SK-N-SH (cell line): ENCODE data around the gene ARHGEF17. TPM values are rescaled to one million over a fixed set of nuclear protein-coding genes. Genes with fewer than 3 reads are reported as not detected.

Experiments
- CTCF ChIA-PET: fragments of 300-600, 350-600 bp; formaldehyde crosslinking; extraction: SDS; loops from one replicate; lab custom pipeline; 2021; lab: Yijun Ruan, JAX
- POLR2A ChIA-PET: fragments of 350-600 bp; sonication (Branson Sonifier 250); formaldehyde crosslinking; extraction: SDS; loops from one replicate; lab custom pipeline; 2020; ENCODE audit warnings: antibody characterized with exemption, inconsistent platforms; lab: Yijun Ruan, JAX
- DNase-seq: peaks from one replicate; pipeline ENCODE4 v3.0.0; 2012
- H2AFZ ChIP-seq: fragments of 200-600 bp; sonication (generic); 2 replicates; pipeline ENCODE4 v1.8.1; 2016; ENCODE audit warnings: antibody characterized with exemption, mild to moderate bottlenecking, low read depth
- H3F3A ChIP-seq: fragments of 200-600 bp; sonication (generic); replicated peaks from 2 replicates; pipeline ENCODE3; 2016; ENCODE audit warnings: antibody characterized with exemption, mild to moderate bottlenecking; ENCODE audit not compliant: insufficient read depth
- H3K27ac ChIP-seq, 2 experiments: fragments of 200-500 bp in 1 of 2; fragments of 200-600 bp in 1 of 2; sonication (Bioruptor generic) in 1 of 2; sonication (generic), shearing (Covaris generic) in 1 of 2; 2 replicates each; pipeline versions ENCODE4 v1.5.1 to v1.6.1; 2014 to 2016; ENCODE audit warnings: low read depth in 2 of 2, inconsistent platforms in 1 of 2, low read length in 1 of 2, mild to moderate bottlenecking in 1 of 2, mixed read lengths in 1 of 2
- H3K27me3 ChIP-seq: fragments of 200-600 bp; sonication (generic), shearing (Covaris generic); 2 replicates; pipeline ENCODE4 v1.6.1; 2016; ENCODE audit warnings: mixed run types; ENCODE audit not compliant: insufficient read depth
- H3K36me3 ChIP-seq, 2 experiments: fragments of 200-500 bp in 1 of 2; fragments of 200-600 bp in 1 of 2; sonication (Bioruptor generic) in 1 of 2; sonication (generic) in 1 of 2; replicated peaks in 1 of 2; 2 replicates each; pipeline versions ENCODE3 to v1.5.1; 2014 to 2016; ENCODE audit warnings: low read length in 1 of 2, mild to moderate bottlenecking in 1 of 2; ENCODE audit not compliant: insufficient read depth in 2 of 2, control insufficient read depth in 1 of 2
- H3K4me1 ChIP-seq, 2 experiments: fragments of 200-500 bp in 1 of 2; fragments of 200-600 bp in 1 of 2; sonication (Bioruptor generic) in 1 of 2; sonication (generic), shearing (Covaris generic) in 1 of 2; 2 replicates each; pipeline versions ENCODE4 v1.5.1 to v1.6.1; 2014 to 2016; ENCODE audit warnings: low read depth in 1 of 2, low read length in 1 of 2, mixed run types in 1 of 2; ENCODE audit not compliant: insufficient read depth in 2 of 2, control insufficient read depth in 1 of 2
- H3K4me2 ChIP-seq: fragments of 200-600 bp; sonication (generic), shearing (Covaris generic); 2 replicates; pipeline ENCODE4 v1.6.1; 2017; ENCODE audit warnings: mixed run types
- H3K4me3 ChIP-seq, 2 experiments: fragments of 200-500 bp in 1 of 2; fragments of 200-600 bp in 1 of 2; sonication (Bioruptor generic) in 1 of 2; sonication (generic), shearing (Covaris generic) in 1 of 2; 2 replicates each; pipeline versions ENCODE4 v1.5.1 to v1.8.1; 2014 to 2016; ENCODE audit warnings: low read depth in 2 of 2, inconsistent platforms in 1 of 2, low read length in 1 of 2, mild to moderate bottlenecking in 1 of 2, mixed read lengths in 1 of 2, moderate library complexity in 1 of 2
- H3K79me2 ChIP-seq: fragments of 200-600 bp; sonication (generic); 2 replicates; pipeline ENCODE4 v1.8.1; 2017; ENCODE audit warnings: mild to moderate bottlenecking; ENCODE audit not compliant: insufficient read depth
- H3K9ac ChIP-seq: fragments of 200-600 bp; sonication (generic); 2 replicates; pipeline ENCODE4 v1.6.1; 2017; ENCODE audit warnings: mixed run types
- H3K9me2 ChIP-seq: fragments of 200-600 bp; sonication (generic); 2 replicates; pipeline ENCODE4 v1.6.1; 2017; ENCODE audit warnings: mixed run types
- H3K9me3 ChIP-seq: fragments of 200-600 bp; sonication (generic); 2 replicates; pipeline ENCODE4 v1.6.1; 2017; ENCODE audit warnings: mixed run types, mild to moderate bottlenecking, moderate library complexity
- H4K20me1 ChIP-seq: fragments of 200-600 bp; sonication (generic); 2 replicates; pipeline ENCODE4 v1.6.1; 2017; ENCODE audit warnings: mild to moderate bottlenecking, mixed run types; ENCODE audit not compliant: insufficient read depth
- CHD2 ChIP-seq: fragments of 150-350 bp; IDR thresholded peaks from 2 replicates; pipeline ENCODE4 v1.6.1; 2018; ENCODE audit warnings: low read length; ENCODE audit not compliant: partially characterized antibody
- FOSL2 ChIP-seq: IDR thresholded peaks from 2 replicates; pipeline ENCODE4 v1.4.0; 2012; ENCODE audit warnings: low read depth, mild to moderate bottlenecking, moderate library complexity, borderline replicate concordance
- FOXJ3 ChIP-seq: sonication (generic); formaldehyde crosslinking; IDR thresholded peaks from 2 replicates; pipeline ENCODE4 v1.5.1; 2020; ENCODE audit warnings: mild to moderate bottlenecking, missing genetic modification reagents
- GABPA ChIP-seq: IDR thresholded peaks from 2 replicates; pipeline ENCODE4 v1.4.0; 2012; ENCODE audit warnings: low read depth, mild to moderate bottlenecking
- MEF2A ChIP-seq: IDR thresholded peaks from 2 replicates; pipeline ENCODE4 v1.4.0; 2012; ENCODE audit warnings: low read depth, borderline replicate concordance
- NRF1 ChIP-seq: IDR thresholded peaks from 2 replicates; pipeline ENCODE4 v1.6.1; 2012; ENCODE audit warnings: low read depth, mild to moderate bottlenecking, low read length
- POLR2AphosphoS5 ChIP-seq: IDR thresholded peaks from 2 replicates; pipeline ENCODE4 v1.6.1; 2012; ENCODE audit warnings: low read depth, low read length
- RAD21 ChIP-seq: IDR thresholded peaks from 2 replicates; pipeline ENCODE4 v1.6.1; 2012; ENCODE audit warnings: mild to moderate bottlenecking, low read length
- RCOR1 ChIP-seq: fragments of 150-350 bp; IDR thresholded peaks from 2 replicates; pipeline ENCODE4 v1.6.1; 2017; ENCODE audit warnings: antibody characterized with exemption, low read length
- REST ChIP-seq: IDR thresholded peaks from 2 replicates; pipeline ENCODE4 v1.6.1; 2012; ENCODE audit warnings: mild to moderate bottlenecking, low read depth, low read length, moderate library complexity
- SIN3A ChIP-seq: IDR thresholded peaks from 2 replicates; pipeline ENCODE4 v1.6.1; 2012; ENCODE audit warnings: low read depth, mild to moderate bottlenecking, low read length, moderate library complexity, borderline replicate concordance
- SMC3 ChIP-seq: IDR thresholded peaks from 2 replicates; pipeline ENCODE4 v1.6.1; 2012; ENCODE audit warnings: low read depth, low read length, improper control_type of control experiment
- TCF12 ChIP-seq: IDR thresholded peaks from 2 replicates; pipeline ENCODE4 v1.4.0; 2012
- USF1 ChIP-seq: IDR thresholded peaks from 2 replicates; pipeline ENCODE4 v1.4.0; 2012; ENCODE audit warnings: low read depth, borderline replicate concordance
- ZBTB33 ChIP-seq: IDR thresholded peaks from 2 replicates; pipeline ENCODE4 v1.4.0; 2012; ENCODE audit warnings: low read depth, borderline replicate concordance
- WGBS: methylation state at CpG from one replicate; pipeline ENCODE4 v1.1.6; 2017; ENCODE audit warnings: low lambda C conversion rate; 5-methylcytosine and 5-hydroxymethylcytosine counted together
- polyA plus RNA-seq, 3 experiments: library from polyadenylated mRNA; depleted of rRNA; stranded (reverse); fragments of >200 nt; gene quantifications; 2 replicates each; pipeline ENCODE4 v1.2.3, GENCODE V29; 2012

The ARHGEF17 gene
- polyA plus RNA-seq, 1 of the 3 experiments (the other 2 are of a cell fraction): 45.9 TPM

GRCh38 chr11:73297702-73298101 is 10.4 kb upstream of the ARHGEF17 start:
- H3K4me2 ChIP-seq: no peak overlapping the region
- H3K27me3 ChIP-seq: no peaks in the 10 kb centered on the region
- peaks cover 0 to 4% of the 10 kb centered on the region in 2 experiments; a peak in 1 of 4 replicates for H3K4me1 ChIP-seq
- H3K27ac ChIP-seq: no peak overlapping the region
- H3K9me3 ChIP-seq: no peaks in the 10 kb centered on the region
- no peaks in the 10 kb centered on the region for H3F3A ChIP-seq
- POLR2A ChIA-PET: interaction anchor here (1.2 kb wide), 1 partner anchor 10 kb away, joined by 3 read pairs; no protein-coding TSS in a partner anchor
- no peak for DNase-seq
- H4K20me1 ChIP-seq: no peaks in the 10 kb centered on the region
- H3K4me3 ChIP-seq: no peak overlapping the region
- no peak overlapping the region for H3K9ac ChIP-seq
- no peaks in the 10 kb centered on the region for H3K9me2 ChIP-seq
- no peak overlapping the region for H2AFZ ChIP-seq
- WGBS: 73% methylated on average over 2 of the region's 3 CpGs
- H3K36me3 ChIP-seq: no peaks in the 10 kb centered on the region
- TF ChIP-seq REST: no peak
- no peak for TF ChIP-seq TCF12
- no peak for TF ChIP-seq ZBTB33
- no peak for TF ChIP-seq CHD2
- TF ChIP-seq POLR2AphosphoS5: no peak
- TF ChIP-seq, all 33 proteins: peak for 0
- CTCF ChIA-PET: interaction anchor here (0.7 to 14.4 kb wide), 16 partner anchors 10 to 466 kb away, joined by 3 to 159 read pairs (median 4); partner anchors contain the start of gene ARHGEF17
- H3K79me2 ChIP-seq: no peaks in the 10 kb centered on the region

- CTCF ChIA-PET: interaction anchor here (0.7 to 14.4 kb wide), 17 partner anchors 10 to 466 kb away, joined by 3 to 159 read pairs (median 5); partner anchors contain the start of gene ARHGEF17
- Histone ChIP-seq H3K27ac (no peak overlapping the region), H3K27me3 (no peaks in the 10 kb centered on the region), H3K4me1 (peaks cover 0 to 4% of the 10 kb centered on the region in 2 experiments; a peak in 1 of 4 replicates), H3K36me3 (no peaks in the 10 kb centered on the region), H3K79me2 (no peaks in the 10 kb centered on the region), H3F3A (no peaks in the 10 kb centered on the region), H3K4me3 (no peak overlapping the region), H2AFZ (no peak overlapping the region), H3K4me2 (no peak overlapping the region), H3K9me2 (no peaks in the 10 kb centered on the region), H3K9me3 (no peaks in the 10 kb centered on the region), H4K20me1 (no peaks in the 10 kb centered on the region), H3K9ac (no peak overlapping the region)
- DNase-seq: no peak
- TF ChIP-seq FOSL2 (no peak), NRF1 (no peak), FOXJ3 (no peak), TCF12 (no peak), RCOR1 (no peak), SIN3A (no peak), MEF2A (no peak), SMC3 (no peak), USF1 (no peak), RAD21 (no peak), GABPA (no peak)
- POLR2A ChIA-PET: interaction anchor here (1.2 kb wide), 1 partner anchor 9 kb away, joined by 3 read pairs; no protein-coding TSS in a partner anchor
- WGBS: 86% methylated on average over 5 of the region's 5 CpGs
Measured at GRCh38 chr11:73298233-73298632, 9.8 kb upstream of the ARHGEF17 start.
